ENCODE measurements around the gene VSIG1.
A peak's percentile ranks its signal among the peaks of the same experiment; 100 is the strongest.

Gene VSIG1

GRCh38 chrX:108044554-108045256 lies at the start of gene VSIG1:
TSS of gene VSIG1 (plus strand) at chrX:108045065. CDS start at chrX:108045131, 66 bp downstream.
- DNase-seq = no peak

- no peak for DNase-seq
Observed at GRCh38 chrX:107996124-107996523, 48.7 kb upstream of the VSIG1 start.

GRCh38 chrX:108000751-108001150 lies 44.1 kb upstream of the VSIG1 start:
- peak in 2 of 3 experiments; percentile 21 to 30 for DNase-seq

GRCh38 chrX:108001218-108001814 lies 43.5 kb upstream of the VSIG1 start:
- peak; percentile 42 to 76 (median 52) for DNase-seq

GRCh38 chrX:108018656-108019381 lies 26.0 kb upstream of the VSIG1 start:
- DNase-seq = no peak

- no peak for DNase-seq
Observed at GRCh38 chrX:108019382-108019875, 25.4 kb upstream of the VSIG1 start.

- peak in 2 of 3 experiments; percentile 7 to 46 for DNase-seq
Observed at GRCh38 chrX:108020631-108021030, 24.2 kb upstream of the VSIG1 start.

GRCh38 chrX:108022491-108023089 lies 22.3 kb upstream of the VSIG1 start:
- no peak for DNase-seq

- no peak for DNase-seq
Observed at GRCh38 chrX:108025376-108025775, 19.5 kb upstream of the VSIG1 start.

- DNase-seq = peak in 2 of 3 experiments; percentile 17 to 53
Observed at GRCh38 chrX:108025954-108026600, 18.8 kb upstream of the VSIG1 start.

GRCh38 chrX:108028854-108029253 lies 16.0 kb upstream of the VSIG1 start:
- no peak for DNase-seq

GRCh38 chrX:108029928-108030711 lies 14.7 kb upstream of the VSIG1 start:
- DNase-seq = no peak

- no peak for DNase-seq
Observed at GRCh38 chrX:108032944-108033343, 11.9 kb upstream of the VSIG1 start.

GRCh38 chrX:108033890-108034289 lies 11.0 kb upstream of the VSIG1 start:
- no peak for DNase-seq

- no peak for DNase-seq
Observed at GRCh38 chrX:108034725-108035124, 10.1 kb upstream of the VSIG1 start.

GRCh38 chrX:108036298-108036973 lies 8.4 kb upstream of the VSIG1 start:
- DNase-seq = peak in 1 of 3 experiments; percentile 32

GRCh38 chrX:108049649-108050048 lies 4.8 kb downstream of the VSIG1 start:
- DNase-seq = peak in 1 of 3 experiments; percentile 9

GRCh38 chrX:108053218-108053617 lies 8.4 kb downstream of the VSIG1 start:
- DNase-seq = no peak

- DNase-seq = no peak
Observed at GRCh38 chrX:108055546-108055945, 10.7 kb downstream of the VSIG1 start.

GRCh38 chrX:108059801-108060200 lies 14.9 kb downstream of the VSIG1 start:
- DNase-seq = no peak

- DNase-seq = no peak
Observed at GRCh38 chrX:108064001-108064400, 19.1 kb downstream of the VSIG1 start.
